Purkinje cell (primary cell): Measurements from ENCODE around the gene TOB1. TPM values are rescaled to one million over a fixed set of nuclear protein-coding genes. Genes with fewer than 3 reads are reported as not detected.

Experiments used
- polyA plus RNA-seq: library from polyadenylated mRNA; unstranded; fragments of >200 nt; fragmentation: Nextera tagmentation; gene quantifications from 2 replicates; pipeline ENCODE4 v1.2.1, GENCODE V29; 2014

TOB1 gene, protein sequence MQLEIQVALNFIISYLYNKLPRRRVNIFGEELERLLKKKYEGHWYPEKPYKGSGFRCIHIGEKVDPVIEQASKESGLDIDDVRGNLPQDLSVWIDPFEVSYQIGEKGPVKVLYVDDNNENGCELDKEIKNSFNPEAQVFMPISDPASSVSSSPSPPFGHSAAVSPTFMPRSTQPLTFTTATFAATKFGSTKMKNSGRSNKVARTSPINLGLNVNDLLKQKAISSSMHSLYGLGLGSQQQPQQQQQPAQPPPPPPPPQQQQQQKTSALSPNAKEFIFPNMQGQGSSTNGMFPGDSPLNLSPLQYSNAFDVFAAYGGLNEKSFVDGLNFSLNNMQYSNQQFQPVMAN
- 89.6 and 95.9 TPM in 2 replicates for polyA plus RNA-seq

DNA sequence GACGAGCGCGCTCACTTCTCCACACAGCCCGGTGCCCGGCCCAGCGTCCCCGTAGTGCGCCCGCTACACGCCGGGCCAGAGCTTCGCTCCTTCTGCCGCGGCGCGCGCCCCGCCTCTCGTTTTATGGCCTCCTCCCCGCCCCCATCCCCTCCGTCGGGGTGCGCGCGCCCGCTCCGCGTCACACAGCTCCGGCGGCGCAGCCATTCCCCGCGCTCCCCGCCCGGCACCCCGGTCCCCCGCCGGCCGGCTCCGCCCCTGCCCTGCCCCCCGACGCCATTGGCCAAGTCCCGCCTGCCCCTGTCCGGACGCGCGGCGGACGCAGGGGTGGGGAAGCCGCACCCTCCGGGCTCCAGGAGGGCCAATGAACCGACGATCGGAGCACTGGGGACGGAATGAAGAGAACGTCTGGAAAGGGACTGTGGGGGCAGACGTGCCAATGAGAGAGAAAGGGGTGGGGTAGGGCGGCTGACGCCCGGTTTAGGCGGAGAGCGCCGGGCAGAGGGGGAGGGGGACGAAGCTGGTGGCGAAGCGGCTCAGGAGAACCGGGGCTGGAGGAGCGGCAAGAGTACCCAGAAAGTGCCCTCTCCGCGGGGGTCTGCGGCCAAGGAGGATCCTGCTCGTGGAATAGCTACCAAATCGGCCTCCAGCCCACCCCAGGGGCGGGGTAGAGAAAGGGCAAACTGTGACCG is at the start of gene TOB1:
TSS of gene TOB1 (minus strand) at position 94 of the 689 bp plus-strand sequence. CDS start 2,337 bp downstream, outside the sequence.

DNA sequence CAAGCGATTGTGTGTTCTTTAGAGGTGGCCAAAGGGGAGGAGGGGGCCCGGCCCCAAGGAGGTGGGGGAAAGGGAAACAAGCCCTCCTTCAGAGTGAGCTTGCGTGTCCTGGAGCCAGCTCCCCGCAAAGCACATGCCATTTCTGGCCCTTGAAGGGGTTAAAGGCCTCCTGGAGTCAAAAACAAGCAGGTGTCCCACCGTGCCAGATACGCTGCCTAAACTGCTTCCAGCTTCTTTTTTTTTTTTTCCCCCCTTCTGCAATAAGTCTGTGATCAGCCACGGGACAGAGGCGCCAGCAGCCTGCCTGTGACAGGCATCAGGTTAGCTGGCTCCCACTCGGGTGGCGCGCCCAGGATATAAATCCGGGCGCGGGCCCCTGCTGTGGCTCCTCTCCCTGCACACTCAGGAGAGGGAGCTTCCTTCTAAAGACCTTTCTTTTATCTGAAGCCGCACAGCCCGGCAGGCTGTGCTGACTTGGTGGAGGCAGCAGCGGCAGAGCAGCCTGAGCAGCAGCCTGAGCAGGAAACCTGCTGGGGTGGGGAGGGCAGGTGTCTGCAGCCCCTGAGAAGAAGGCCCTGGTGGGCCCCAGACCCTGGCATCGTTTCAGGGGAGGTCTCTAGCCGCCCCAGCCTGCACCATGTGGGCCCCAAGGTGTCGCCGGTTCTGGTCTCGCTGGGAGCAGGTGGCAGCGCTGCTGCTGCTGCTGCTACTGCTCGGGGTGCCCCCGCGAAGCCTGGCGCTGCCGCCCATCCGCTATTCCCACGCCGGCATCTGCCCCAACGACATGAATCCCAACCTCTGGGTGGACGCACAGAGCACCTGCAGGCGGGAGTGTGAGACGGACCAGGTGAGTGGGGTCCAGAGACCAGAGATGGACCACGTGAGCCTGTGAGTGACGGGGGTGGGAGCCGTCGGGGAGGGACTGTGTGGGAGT is 30.6 kb downstream of the TOB1 start, which contains the start of gene WFIKKN2:
TSS of gene WFIKKN2 (plus strand) at position 286 of the 934 bp plus-strand sequence. CDS start at position 638, 352 bp downstream.

Other genes starting within 250 kb of the TOB1 start
- 0.45 and 4.3 TPM in 2 replicates for gene ABCC3, start 231.5 kb downstream of the TOB1 start, polyA plus RNA-seq
- gene ANKRD40, start 158.4 kb downstream of the TOB1 start, polyA plus RNA-seq = 30.9 and 33.4 TPM in 2 replicates
- 310 and 349 TPM in 2 replicates for gene LUC7L3, start 146.8 kb downstream of the TOB1 start, polyA plus RNA-seq
- gene ANKRD40CL, start 98.8 kb downstream of the TOB1 start, polyA plus RNA-seq = not detected in 2 replicates
- gene WFIKKN2, start 30.8 kb downstream of the TOB1 start, polyA plus RNA-seq = 0.35 TPM in 1 of 2 replicates, not detected in the other